GM12872 (cell line): ENCODE measurements around the gene SHD.

Experiments used
- CTCF ChIP-seq: IDR thresholded peaks from 3 replicates; pipeline ENCODE4 v1.5.1; 2011; ENCODE audit warnings: low read depth, mild to moderate bottlenecking, low read length, moderate library complexity; ENCODE audit not compliant: insufficient read depth

Gene SHD

GRCh38 chr19:4302243-4302640 is 23.2 kb downstream of the SHD start, which contains the start of gene TMIGD2:
TMIGD2 (minus strand) TSS chr19:4302389; CDS start chr19:4302385, 4 bp downstream.
- TF ChIP-seq CTCF: no peak

- no peak for TF ChIP-seq CTCF
These were observed 24.9 kb downstream of the SHD start for GRCh38 chr19:4303819-4304537.

GRCh38 chr19:4304538-4305256 is 25.6 kb downstream of the SHD start, which contains the start of gene FSD1:
FSD1 (plus strand) TSS chr19:4304598; CDS start chr19:4304747, 149 bp downstream.
- no peak for TF ChIP-seq CTCF

- TF ChIP-seq CTCF: no peak
These were observed 26.2 kb downstream of the SHD start for GRCh38 chr19:4305257-4305612.

- no peak for TF ChIP-seq CTCF
These were observed 26.6 kb downstream of the SHD start for GRCh38 chr19:4305659-4306058.

- no peak for TF ChIP-seq CTCF
These were observed 31.4 kb downstream of the SHD start for GRCh38 chr19:4310247-4311121.
